Suprapubic skin (tissue), 4 donors: ENCODE results near the gene EARS2.

ENCODE experiments used
- CTCF ChIP-seq, 2 donors: fragments of 200-600 bp in 1 of 2; fragments of 450-650 bp in 1 of 2; sonication (generic) in 1 of 2; IDR thresholded peaks; one replicate each; pipeline ENCODE4 v1.5.1; 2016 to 2019; ENCODE audit warnings: antibody characterized with exemption in 2 of 2, mild to moderate bottlenecking in 1 of 2, moderate library complexity in 1 of 2
- POLR2A ChIP-seq, 2 donors: fragments of 450-650 bp; IDR thresholded peaks; one replicate each; pipeline ENCODE4 v1.6.1; 2017; ENCODE audit warnings: antibody characterized with exemption in 2 of 2, mild to moderate bottlenecking in 2 of 2, moderate library complexity in 2 of 2
- POLR2AphosphoS5 ChIP-seq, 3 donors: sonication (generic); formaldehyde crosslinking; IDR thresholded peaks; one replicate each; pipeline ENCODE4 v1.6.1; 2017; ENCODE audit warnings: antibody characterized with exemption in 3 of 3

- TF ChIP-seq CTCF (IDR thresholded peaks at IDR 0.05) (no peak), POLR2A (IDR thresholded peaks at IDR 0.05) (no peak), POLR2AphosphoS5 (IDR thresholded peaks at IDR 0.05) (no peak)
Measured at GRCh38 chr16:23476289-23476688, 80.9 kb downstream of the EARS2 start.
